SJCRH30 (cell line): ENCODE data around the gene GPC3. TPM values are rescaled to one million over a fixed set of nuclear protein-coding genes. Genes with fewer than 3 reads are reported as not detected.
"Not testable (repeated sequence)": the region's sequence is repeated elsewhere in the genome, so short reads cannot be mapped to it uniquely, and the experiment has no call there.

ENCODE experiments used
- DNase-seq, 2 experiments: peaks; one replicate each; pipeline ENCODE4 v3.0.0-alpha.2; 2015 to 2020
- H3K27ac ChIP-seq: fragments of 250-450 bp; sonication (Bioruptor Pico); 2 replicates; pipeline ENCODE4 v1.5.1; 2020; ENCODE audit warnings: mild to moderate bottlenecking, moderate library complexity
- H3K27me3 ChIP-seq: fragments of 250-450 bp; sonication (Bioruptor Pico); 2 replicates; pipeline ENCODE4 v1.5.1; 2020; ENCODE audit warnings: mild to moderate bottlenecking, moderate library complexity
- H3K36me3 ChIP-seq: fragments of 250-450 bp; sonication (Bioruptor Pico); 2 replicates; pipeline ENCODE4 v1.5.1; 2020; ENCODE audit warnings: mild to moderate bottlenecking, moderate library complexity
- H3K4me1 ChIP-seq: fragments of 250-450 bp; sonication (Bioruptor Pico); 2 replicates; pipeline ENCODE4 v1.5.1; 2020; ENCODE audit warnings: mild to moderate bottlenecking, moderate library complexity
- H3K4me3 ChIP-seq: fragments of 250-450 bp; sonication (Bioruptor Pico); 2 replicates; pipeline ENCODE4 v1.5.1; 2020; ENCODE audit warnings: mild to moderate bottlenecking, moderate library complexity
- H3K9me3 ChIP-seq: fragments of 250-450 bp; sonication (Bioruptor Pico); replicated peaks from 2 replicates; pipeline ENCODE4 v1.5.1; 2020; ENCODE audit warnings: mild to moderate bottlenecking, moderate library complexity
- total RNA-seq: library from RNA; depleted of rRNA; stranded (reverse); fragments of >200 nt; shearing (Covaris generic); gene quantifications from 2 replicates; pipeline ENCODE4 v1.2.3, GENCODE V29; 2014

The GPC3 gene
- total RNA-seq, 1 experiment from 2014 or later, result 27.6 TPM

- not testable (repeated sequence) for DNase-seq, H3K4me3 ChIP-seq, H3K27ac ChIP-seq, H3K36me3 ChIP-seq, H3K9me3 ChIP-seq, H3K27me3 ChIP-seq, H3K4me1 ChIP-seq
Measured at GRCh38 chrX:133762976-133763548, 222.3 kb downstream of the GPC3 start.

GRCh38 chrX:133754657-133755056 lies 230.7 kb downstream of the GPC3 start:
- DNase-seq, result no peak

GRCh38 chrX:133749951-133750350 lies 235.4 kb downstream of the GPC3 start:
- no peak overlapping the region for H3K27ac ChIP-seq
- DNase-seq, result no peak
- no peaks in the 10 kb centered on the region for H3K27me3 ChIP-seq
- H3K4me1 ChIP-seq, result no peaks in the 10 kb centered on the region
- no peaks in the 10 kb centered on the region for H3K9me3 ChIP-seq
- H3K36me3 ChIP-seq, result no peaks in the 10 kb centered on the region
- no peak overlapping the region for H3K4me3 ChIP-seq

More at GRCh38 chrX:133754657-133755056, 230.7 kb downstream of the GPC3 start:
- H3K9me3 ChIP-seq, result no peaks in the 10 kb centered on the region
- no peak overlapping the region for H3K27ac ChIP-seq
- H3K4me3 ChIP-seq, result no peak overlapping the region
- no peaks in the 10 kb centered on the region for H3K27me3 ChIP-seq
- H3K36me3 ChIP-seq, result no peaks in the 10 kb centered on the region
- no peaks in the 10 kb centered on the region for H3K4me1 ChIP-seq

- peak in 1 of 2 experiments; percentile 6 for DNase-seq
- no peaks in the 10 kb centered on the region for H3K27me3 ChIP-seq
- no peak overlapping the region for H3K4me3 ChIP-seq
- H3K27ac ChIP-seq, result no peak overlapping the region
- H3K9me3 ChIP-seq, result no peaks in the 10 kb centered on the region
- H3K36me3 ChIP-seq, result no peaks in the 10 kb centered on the region
- H3K4me1 ChIP-seq, result no peaks in the 10 kb centered on the region
Measured at GRCh38 chrX:133749370-133749769, 236.0 kb downstream of the GPC3 start.

- no peaks in the 10 kb centered on the region for H3K9me3 ChIP-seq
- no peak for DNase-seq
Measured at GRCh38 chrX:133747196-133747595, 238.2 kb downstream of the GPC3 start.

GRCh38 chrX:133746593-133746992 lies 238.8 kb downstream of the GPC3 start:
- no peak for DNase-seq
- no peaks in the 10 kb centered on the region for H3K36me3 ChIP-seq
- H3K4me3 ChIP-seq, result no peak overlapping the region
- H3K4me1 ChIP-seq, result no peaks in the 10 kb centered on the region
- no peaks in the 10 kb centered on the region for H3K9me3 ChIP-seq
- H3K27me3 ChIP-seq, result no peaks in the 10 kb centered on the region
- no peak overlapping the region for H3K27ac ChIP-seq

More at GRCh38 chrX:133747196-133747595, 238.2 kb downstream of the GPC3 start:
- Histone ChIP-seq H3K27ac (no peak overlapping the region), H3K27me3 (no peaks in the 10 kb centered on the region), H3K36me3 (no peaks in the 10 kb centered on the region), H3K4me1 (no peaks in the 10 kb centered on the region), H3K4me3 (no peak overlapping the region)

GRCh38 chrX:133745349-133745748 lies 240.0 kb downstream of the GPC3 start:
- no peaks in the 10 kb centered on the region for H3K9me3 ChIP-seq
- H3K27ac ChIP-seq, result no peak overlapping the region
- no peaks in the 10 kb centered on the region for H3K4me1 ChIP-seq
- H3K4me3 ChIP-seq, result no peak overlapping the region
- no peaks in the 10 kb centered on the region for H3K27me3 ChIP-seq
- no peaks in the 10 kb centered on the region for H3K36me3 ChIP-seq
- no peak for DNase-seq

- Histone ChIP-seq H3K27ac (no peak overlapping the region), H3K9me3 (no peaks in the 10 kb centered on the region), H3K4me1 (no peaks in the 10 kb centered on the region), H3K27me3 (no peaks in the 10 kb centered on the region), H3K36me3 (no peaks in the 10 kb centered on the region), H3K4me3 (no peak overlapping the region)
- no peak for DNase-seq
Measured at GRCh38 chrX:133742602-133743305, 242.6 kb downstream of the GPC3 start.

GRCh38 chrX:133741303-133741702 lies 244.1 kb downstream of the GPC3 start:
- Histone ChIP-seq H3K27me3 (no peaks in the 10 kb centered on the region), H3K4me1 (no peaks in the 10 kb centered on the region), H3K36me3 (no peaks in the 10 kb centered on the region), H3K27ac (no peak overlapping the region), H3K4me3 (no peak overlapping the region), H3K9me3 (no peaks in the 10 kb centered on the region)
- no peak for DNase-seq

- Histone ChIP-seq H3K4me1 (peaks cover 9% of the 10 kb centered on the region), H3K27ac (peak overlapping the region; percentile 58), H3K27me3 (no peaks in the 10 kb centered on the region), H3K36me3 (no peaks in the 10 kb centered on the region), H3K4me3 (no peak overlapping the region), H3K9me3 (no peaks in the 10 kb centered on the region)
- no peak for DNase-seq
Measured at GRCh38 chrX:133726642-133727041, 258.8 kb downstream of the GPC3 start.

- DNase-seq, result peak; percentile 21 to 55
- no peaks in the 10 kb centered on the region for H3K9me3 ChIP-seq
- no peak overlapping the region for H3K4me3 ChIP-seq
- no peaks in the 10 kb centered on the region for H3K36me3 ChIP-seq
- H3K4me1 ChIP-seq, result peaks cover 9% of the 10 kb centered on the region
- H3K27ac ChIP-seq, result peak overlapping the region; percentile 58
- H3K27me3 ChIP-seq, result no peaks in the 10 kb centered on the region
Measured at GRCh38 chrX:133726211-133726630, 259.2 kb downstream of the GPC3 start.

- H3K4me3 ChIP-seq, result no peak overlapping the region
- no peaks in the 10 kb centered on the region for H3K36me3 ChIP-seq
- no peak for DNase-seq
- H3K9me3 ChIP-seq, result no peaks in the 10 kb centered on the region
- H3K27me3 ChIP-seq, result no peaks in the 10 kb centered on the region
- no peak overlapping the region for H3K27ac ChIP-seq
- H3K4me1 ChIP-seq, result peaks cover 9% of the 10 kb centered on the region
Measured at GRCh38 chrX:133723930-133724329, 261.5 kb downstream of the GPC3 start.

GRCh38 chrX:133722756-133723155 lies 262.6 kb downstream of the GPC3 start:
- no peaks in the 10 kb centered on the region for H3K9me3 ChIP-seq

GRCh38 chrX:133720269-133720668 lies 265.1 kb downstream of the GPC3 start:
- not testable (repeated sequence) for H3K9me3 ChIP-seq, DNase-seq, H3K4me3 ChIP-seq, H3K36me3 ChIP-seq, H3K4me1 ChIP-seq, H3K27ac ChIP-seq, H3K27me3 ChIP-seq

More at GRCh38 chrX:133722756-133723155, 262.6 kb downstream of the GPC3 start:
- no peak overlapping the region for H3K27ac ChIP-seq
- no peaks in the 10 kb centered on the region for H3K27me3 ChIP-seq
- H3K36me3 ChIP-seq, result no peaks in the 10 kb centered on the region
- no peak for DNase-seq
- H3K4me1 ChIP-seq, result peaks cover 9% of the 10 kb centered on the region
- H3K4me3 ChIP-seq, result no peak overlapping the region

- Histone ChIP-seq H3K36me3 (no peaks in the 10 kb centered on the region), H3K4me3 (no peak overlapping the region), H3K27ac (no peak overlapping the region), H3K27me3 (no peaks in the 10 kb centered on the region), H3K4me1 (no peaks in the 10 kb centered on the region), H3K9me3 (no peaks in the 10 kb centered on the region)
- no peak for DNase-seq
Measured at GRCh38 chrX:133715715-133716114, 269.7 kb downstream of the GPC3 start.

- H3K27ac ChIP-seq, result no peak overlapping the region
- no peak overlapping the region for H3K4me3 ChIP-seq
- no peaks in the 10 kb centered on the region for H3K9me3 ChIP-seq
- DNase-seq, result no peak
- H3K36me3 ChIP-seq, result no peaks in the 10 kb centered on the region
- no peaks in the 10 kb centered on the region for H3K27me3 ChIP-seq
- H3K4me1 ChIP-seq, result no peaks in the 10 kb centered on the region
Measured at GRCh38 chrX:133709501-133709900, 275.9 kb downstream of the GPC3 start.
